Measurements from ENCODE around the gene SEMA6B. TPM values are rescaled to one million over a fixed set of nuclear protein-coding genes. Genes with fewer than 3 reads are reported as not detected.
A peak's percentile ranks its signal among the peaks of the same experiment; 100 is the strongest.

SEMA6B gene
- total and polyA plus RNA-seq, 2 of the 4 experiments (the other 2 are of a cell fraction), result 0.18 to 0.72 TPM

DNA sequence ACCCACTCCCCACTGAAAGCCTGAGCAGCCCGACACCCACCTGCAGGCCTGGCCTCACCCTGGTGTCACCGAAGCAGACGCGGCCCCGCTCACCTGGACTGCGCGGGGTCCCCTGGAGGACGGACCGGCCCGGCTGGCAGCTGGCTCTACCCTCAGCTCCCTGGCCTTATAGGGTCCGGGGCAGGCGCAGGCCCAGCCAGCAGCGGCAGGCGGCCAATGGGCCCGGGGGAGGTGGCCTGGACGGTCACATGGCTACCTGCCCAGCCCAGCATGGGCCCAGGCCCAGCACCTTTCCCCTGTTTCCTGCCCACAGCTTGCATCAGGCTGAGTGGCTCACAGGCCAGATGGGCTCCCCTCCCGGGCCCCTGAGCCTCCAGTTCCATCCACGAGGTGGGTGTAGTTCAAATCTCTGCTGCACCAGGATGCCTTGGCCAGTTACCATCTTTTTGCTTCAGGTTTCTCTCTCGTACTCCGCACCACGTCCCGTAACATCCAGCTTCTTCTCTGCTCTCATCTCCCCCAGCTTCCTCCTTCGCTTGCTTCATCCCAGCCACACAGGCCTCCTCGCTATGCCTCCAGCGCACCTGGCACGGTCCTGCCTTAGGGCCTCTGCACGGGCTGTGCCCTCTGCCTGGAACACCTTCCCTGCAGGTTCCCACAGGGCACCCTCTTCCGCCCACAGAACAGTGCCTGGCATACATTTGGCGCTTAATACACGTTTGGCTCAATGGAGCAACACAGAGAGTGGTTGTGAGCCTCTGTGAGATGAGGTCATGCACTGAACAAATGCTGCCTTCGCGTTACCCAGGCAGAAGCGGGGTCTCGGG lies 40.9 kb downstream of the SEMA6B start, which contains the start of gene PLIN4:
PLIN4 (minus strand) TSS at position 142 of the 827 bp plus-strand sequence. CDS start 214 bp downstream, outside the sequence.
- no peak within 1 kb of the TSS for H3K27ac ChIP-seq (ENCODE audit: insufficient read depth, low read length)
- H3K36me3 ChIP-seq (ENCODE audit: control insufficient read depth, insufficient read depth, low read length), result no peaks in the 10 kb centered on the region
- no peak within 1 kb of the TSS; the same call in 1 of the 2 replicates for H2AK5ac ChIP-seq (ENCODE audit: low read depth, low read length)
- H2BK15ac ChIP-seq (ENCODE audit: low read depth, low read length), result no peak within 1 kb of the TSS
- no peak within 1 kb of the TSS for H3K23ac ChIP-seq (ENCODE audit: low read depth, low read length)
- H2BK20ac ChIP-seq (ENCODE audit: low read depth, low read length), result no peak within 1 kb of the TSS
- H2AFZ ChIP-seq (replicated peaks; ENCODE audit: low read length, poor library complexity), result peak within 1 kb of the TSS; percentile 72
- CTCF ChIA-PET, result no interaction called here
- H3K4me3 ChIP-seq (ENCODE audit: insufficient read depth, low read depth, low read length), result no peak within 1 kb of the TSS
- ATAC-seq (ENCODE audit: low read depth), result peak; percentile 28; the same call in 1 of the 2 replicates
- peaks cover 14% of the 10 kb centered on the region for H3K27me3 ChIP-seq (ENCODE audit: control insufficient read depth, insufficient read depth, low read length)
- no peak within 1 kb of the TSS for H4K8ac ChIP-seq (ENCODE audit: low read depth in 2 of 2, low read length in 2 of 2)
- H4K20me1 ChIP-seq (ENCODE audit: insufficient read depth, low read length), result no peaks in the 10 kb centered on the region
- H3K9me1 ChIP-seq (ENCODE audit: insufficient read depth, low read length), result no peaks in the 10 kb centered on the region
- peak within 1 kb of the TSS; percentile 76 for H2AK9ac ChIP-seq (replicated peaks; ENCODE audit: low read depth, low read length, poor library complexity)
- WGBS, 2 experiments (ENCODE audit: extremely low coverage in 2 of 2, insufficient read length in 1 of 2), result 75% methylated on average over 9 of the region's 34 CpGs; no CpG with 5 or more reads in 1 of the 2 experiments
- peak; percentile 38 for DNase-seq
- TF ChIP-seq MAZ (IDR thresholded peaks at IDR 0.05; ENCODE audit: borderline replicate concordance, low read depth, low read length), result no peak
- no peak for TF ChIP-seq CHD1 (IDR thresholded peaks at IDR 0.05; ENCODE audit: low read depth, low read length)
- TF ChIP-seq, protein P1, sequence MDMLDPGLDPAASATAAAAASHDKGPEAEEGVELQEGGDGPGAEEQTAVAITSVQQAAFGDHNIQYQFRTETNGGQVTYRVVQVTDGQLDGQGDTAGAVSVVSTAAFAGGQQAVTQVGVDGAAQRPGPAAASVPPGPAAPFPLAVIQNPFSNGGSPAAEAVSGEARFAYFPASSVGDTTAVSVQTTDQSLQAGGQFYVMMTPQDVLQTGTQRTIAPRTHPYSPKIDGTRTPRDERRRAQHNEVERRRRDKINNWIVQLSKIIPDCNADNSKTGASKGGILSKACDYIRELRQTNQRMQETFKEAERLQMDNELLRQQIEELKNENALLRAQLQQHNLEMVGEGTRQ (IDR thresholded peaks at IDR 0.05; ENCODE audit: low read depth, low read length), result peak; percentile 27; the same call in 1 of the 2 replicates
- no peak within 1 kb of the TSS for H2BK120ac ChIP-seq (ENCODE audit: low read depth, low read length)
- no peak within 1 kb of the TSS for H4K91ac ChIP-seq (ENCODE audit: insufficient read depth, low read depth, low read length)
- H3K4me2 ChIP-seq (ENCODE audit: low read depth, low read length), result peak within 1 kb of the TSS; percentile 40; the same call in 1 of the 2 replicates
- no peaks in the 10 kb centered on the region for H3K79me1 ChIP-seq (ENCODE audit: low read depth in 1 of 2, low read length in 2 of 2)
- POLR2A ChIA-PET (ENCODE audit: unreplicated experiment), result no interaction called here
- no peak within 1 kb of the TSS for H3K14ac ChIP-seq (replicated peaks; ENCODE audit: low read depth, low read length)
- in situ Hi-C loops (cut with MboI; ENCODE audit: low sequenced_read_pairs) (no loop called here), dilution Hi-C loops (cut with HindIII; ENCODE audit: low sequenced_read_pairs, unreplicated experiment) (no loop called here), intact Hi-C loops (cut with micrococcal nuclease) (loop anchor here (1.0 kb wide), 1 partner anchor 10 kb away; no protein-coding TSS in a partner anchor)
- no peak within 1 kb of the TSS for H2BK5ac ChIP-seq (ENCODE audit: low read depth, low read length, poor library complexity, severe bottlenecking)
- no TSS peak for BruUV-seq (replicated peaks)
- H3K18ac ChIP-seq (ENCODE audit: low read depth, low read length), result no peak within 1 kb of the TSS
- no peaks in the 10 kb centered on the region for H3K9me3 ChIP-seq (ENCODE audit: control insufficient read depth, insufficient read depth, low read length)
- no peak within 1 kb of the TSS for H3K9ac ChIP-seq (ENCODE audit: low read depth, low read length)
- no peak within 1 kb of the TSS for H3K56ac ChIP-seq (ENCODE audit: extremely low read depth, insufficient read depth, low read length)
- no peak within 1 kb of the TSS for H3K4ac ChIP-seq (ENCODE audit: low read depth, low read length)
- H4K5ac ChIP-seq (ENCODE audit: low read depth, low read length), result 0 out of 2 replicates have a peak within 1 kb of the TSS, but pooled peaks have one; percentile 18
- H3K4me1 ChIP-seq (ENCODE audit: control insufficient read depth, insufficient read depth, low read length), result peaks cover 9% of the 10 kb centered on the region
